GM18909 (cell line): ENCODE measurements around the gene NHLRC3.
A peak's percentile ranks its signal among the peaks of the same experiment; 100 is the strongest.
"Not testable (repeated sequence)": the region's sequence is repeated elsewhere in the genome, so short reads cannot be mapped to it uniquely, and the experiment has no call there.

ENCODE experiments used
- ATAC-seq: cut with Tn5 transposase; IDR thresholded peaks from one replicate; pipeline ENCODE4 v1.9.1; 2021; ENCODE audit warnings: mild to moderate bottlenecking; ENCODE audit not compliant: unreplicated experiment, poor library complexity

Gene NHLRC3

GRCh38 chr13:39037880-39038568 is at the start of gene NHLRC3, which contains the start of gene PROSER1:
Gene NHLRC3 (plus strand): TSS chr13:39038456. CDS start chr13:39038640, 184 bp downstream.
Gene PROSER1 (minus strand): TSS chr13:39038089. CDS start chr13:39037242, 847 bp downstream.
- ATAC-seq = peak; percentile 76

- no peak for ATAC-seq
These were observed 47.6 kb upstream of the NHLRC3 start, which contains the start of gene STOML3 for GRCh38 chr13:38990693-38991092. Gene STOML3 (minus strand): TSS chr13:38990831. CDS start chr13:38990721, 110 bp downstream.

GRCh38 chr13:38993381-38993780 is 44.9 kb upstream of the NHLRC3 start:
- ATAC-seq = no peak

- ATAC-seq = no peak
These were observed 39.5 kb upstream of the NHLRC3 start for GRCh38 chr13:38998739-38999138.

- not testable (repeated sequence) for ATAC-seq
These were observed 31.7 kb upstream of the NHLRC3 start for GRCh38 chr13:39006371-39007111.

DNA sequence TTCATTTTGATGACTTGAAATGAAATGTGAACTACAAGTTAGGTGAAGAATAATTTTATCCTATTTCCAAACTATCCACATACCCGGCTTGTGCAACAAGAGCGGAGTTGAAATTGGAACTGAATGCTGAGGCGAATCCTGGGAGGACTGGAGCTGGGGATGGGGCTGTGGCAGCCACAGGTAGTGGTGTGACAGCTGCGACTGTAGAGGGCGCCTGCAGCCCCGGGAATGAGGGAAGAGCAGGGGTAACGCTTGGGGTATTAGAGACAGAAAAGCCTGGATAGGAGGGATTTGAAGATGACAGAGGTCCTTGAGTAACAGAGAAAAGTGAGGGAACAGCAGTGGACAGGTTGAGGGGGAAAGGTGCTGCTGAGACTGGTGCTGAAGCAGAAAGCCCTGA is 25.6 kb upstream of the NHLRC3 start:
- no peak for ATAC-seq

- ATAC-seq = no peak
These were observed 24.8 kb upstream of the NHLRC3 start for GRCh38 chr13:39013462-39013861.

- ATAC-seq = peak; percentile 82
These were observed 22.2 kb upstream of the NHLRC3 start for GRCh38 chr13:39016087-39016486.

DNA sequence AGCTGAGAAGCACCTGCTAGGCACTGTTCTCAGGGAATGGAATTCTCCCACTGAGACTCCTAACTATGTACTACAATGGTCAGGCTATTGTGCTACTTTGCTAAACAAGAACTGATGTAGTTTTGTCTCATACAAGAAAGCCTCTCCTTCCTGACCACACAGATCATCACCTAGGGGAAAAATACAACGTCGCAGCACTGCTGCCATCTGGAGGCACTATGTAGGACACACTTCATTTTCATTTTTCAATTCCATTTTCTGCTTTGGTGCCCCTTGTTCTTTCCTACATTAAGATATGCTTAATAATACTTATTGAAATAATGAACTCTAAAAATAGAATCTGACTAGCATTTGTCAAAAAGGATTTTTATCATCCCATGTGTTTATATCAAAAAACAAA is 21.5 kb upstream of the NHLRC3 start:
- peak; percentile 78 for ATAC-seq

DNA sequence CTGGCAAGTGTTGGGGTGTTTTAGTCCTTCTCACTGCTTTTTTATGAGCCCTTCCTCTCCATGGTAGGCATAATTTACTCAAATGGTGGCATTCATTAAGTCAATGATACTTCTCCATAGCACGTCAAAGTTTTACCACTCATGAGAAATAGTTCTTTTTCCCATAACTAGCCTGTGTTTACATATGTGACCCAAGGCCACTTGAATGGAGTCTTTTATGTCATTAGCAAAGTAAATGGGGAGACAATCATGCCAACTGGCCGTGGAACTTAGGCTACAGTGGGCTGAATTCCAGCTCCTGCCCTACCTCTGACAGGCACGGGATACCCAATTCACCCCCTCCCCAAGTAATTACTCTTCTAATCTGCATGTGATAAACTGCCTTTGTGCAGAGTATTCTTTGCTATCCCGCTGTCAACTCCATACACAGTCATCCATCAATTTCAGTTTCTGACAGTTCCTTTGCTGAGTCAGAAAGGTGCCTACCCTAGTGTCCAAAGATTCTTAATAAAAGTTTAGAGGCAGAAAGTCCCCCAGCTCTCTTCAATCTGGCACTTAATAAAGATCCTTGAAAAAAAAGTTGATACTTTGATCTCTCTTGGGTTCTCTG is 17.3 kb upstream of the NHLRC3 start:
- ATAC-seq = no peak

DNA sequence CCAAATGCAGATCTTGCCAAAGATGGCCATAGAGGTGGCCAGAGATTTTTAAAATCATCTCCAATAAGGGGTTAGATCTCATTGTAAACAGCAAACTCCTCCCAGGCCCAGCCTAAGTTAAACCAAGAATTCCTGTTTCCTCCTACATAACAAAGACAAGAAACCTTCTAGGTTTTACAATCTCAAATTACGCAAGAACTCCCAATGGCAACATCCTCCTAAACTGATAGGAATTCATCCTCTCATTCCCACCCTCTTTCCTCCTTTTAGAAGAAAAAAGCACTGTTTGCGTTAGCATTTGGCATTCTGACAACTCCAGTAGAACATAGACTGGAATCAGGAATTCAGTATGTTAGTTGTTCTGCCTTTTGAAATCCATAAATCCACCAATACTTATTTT is 14.9 kb upstream of the NHLRC3 start:
- no peak for ATAC-seq

DNA sequence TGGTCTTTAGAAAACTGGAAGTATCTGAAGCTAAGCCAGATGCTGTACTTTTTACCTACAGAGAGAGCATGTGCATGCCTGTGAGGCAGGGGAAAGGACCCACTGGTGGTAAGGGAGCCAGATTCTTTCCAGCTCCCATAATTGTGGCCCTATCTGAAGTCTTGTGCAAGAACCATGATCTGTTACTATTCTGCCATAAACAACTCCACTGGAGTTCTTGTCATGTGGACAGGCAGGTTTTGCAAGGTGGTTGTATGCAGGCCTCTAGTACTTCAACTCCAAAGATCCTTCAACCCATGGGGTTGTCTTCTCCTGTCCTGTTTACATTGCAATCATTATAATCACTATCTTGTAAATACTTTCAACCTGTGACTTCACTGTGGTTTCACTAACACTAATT is 14.5 kb upstream of the NHLRC3 start:
- no peak for ATAC-seq

DNA sequence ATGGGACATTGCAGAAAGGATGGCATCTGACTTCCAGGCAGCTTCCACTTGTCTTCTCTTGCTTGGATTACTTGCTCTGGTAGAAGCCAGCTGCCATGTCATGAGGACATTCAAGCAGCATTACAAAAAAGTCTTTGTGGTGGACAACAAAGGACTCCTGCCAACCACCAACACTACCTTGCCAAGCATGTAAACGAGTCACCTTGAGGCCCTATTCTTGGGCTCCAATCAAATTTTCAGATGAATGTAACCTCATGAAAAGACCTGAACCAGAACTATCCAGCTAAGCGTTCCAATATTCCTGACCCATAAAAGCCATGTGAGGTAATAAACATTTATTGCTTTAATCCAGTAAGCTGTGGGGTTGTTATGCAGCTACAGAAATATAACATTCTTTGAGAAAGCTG is 12.8 kb upstream of the NHLRC3 start:
- ATAC-seq = no peak

GRCh38 chr13:39032150-39032549 is 6.1 kb upstream of the NHLRC3 start:
- ATAC-seq = no peak

- ATAC-seq = no peak
These were observed 4.2 kb upstream of the NHLRC3 start for GRCh38 chr13:39034085-39034484.

- no peak for ATAC-seq
These were observed 3.1 kb upstream of the NHLRC3 start for GRCh38 chr13:39035204-39035603.

DNA sequence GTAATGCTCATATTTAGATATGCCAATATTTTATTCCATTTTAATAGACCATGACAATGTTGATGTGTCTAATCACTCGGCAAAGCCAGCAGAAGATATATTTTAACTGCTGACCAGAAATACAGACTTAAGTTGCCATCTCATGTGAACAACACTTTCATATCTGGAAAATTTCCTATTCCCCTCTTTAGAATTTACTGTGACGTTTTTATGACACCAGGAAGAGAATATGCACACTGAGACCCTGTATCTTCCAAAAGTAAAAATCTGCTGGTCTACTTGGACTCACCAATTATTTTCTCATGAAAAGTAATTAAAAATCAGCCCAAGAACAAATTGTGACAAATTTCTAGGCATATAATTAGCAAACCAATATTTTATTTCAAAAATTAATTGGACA is 2.5 kb upstream of the NHLRC3 start:
- ATAC-seq = no peak

DNA sequence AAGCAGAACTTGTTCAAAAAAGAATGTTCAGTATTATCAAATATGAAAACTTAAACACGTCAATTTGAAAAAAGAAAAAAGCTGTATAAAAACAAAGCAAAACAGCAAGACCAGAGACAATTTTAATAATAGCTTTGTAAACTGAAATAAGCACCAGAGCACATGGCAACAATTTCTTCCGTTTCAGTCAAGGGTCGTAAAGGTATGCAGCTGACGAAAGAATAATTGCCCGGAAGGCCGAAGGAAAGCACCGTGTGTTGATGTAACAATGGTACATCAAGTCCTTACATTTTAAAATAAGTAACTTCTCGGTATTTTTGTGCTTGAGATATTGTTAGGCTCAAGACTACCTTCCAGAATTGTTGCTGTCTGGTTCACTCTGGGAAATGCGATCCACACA is 2.0 kb upstream of the NHLRC3 start:
- ATAC-seq = no peak

- ATAC-seq = peak; percentile 32
These were observed 811 bp upstream of the NHLRC3 start for GRCh38 chr13:39037410-39037879.

- ATAC-seq = peak; percentile 39
These were observed 344 bp downstream of the NHLRC3 start for GRCh38 chr13:39038569-39039030.

DNA sequence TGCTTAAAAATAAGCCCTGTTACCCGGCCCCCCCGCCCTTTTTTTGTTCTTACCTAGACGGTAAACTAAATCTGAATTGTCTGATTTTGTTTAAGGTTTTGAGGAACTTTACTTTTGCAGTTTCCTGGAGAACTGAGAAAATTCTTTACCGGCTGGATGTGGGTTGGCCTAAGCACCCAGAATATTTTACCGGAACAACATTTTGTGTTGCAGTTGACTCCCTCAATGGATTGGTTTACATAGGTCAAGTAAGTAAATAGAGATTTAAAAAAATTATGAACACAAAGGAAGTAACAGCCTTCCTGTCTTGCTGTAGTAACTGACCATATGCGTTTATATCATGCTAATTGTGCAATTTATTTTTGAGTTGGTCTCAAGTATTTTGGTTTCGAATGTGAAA is 785 bp downstream of the NHLRC3 start:
- no peak for ATAC-seq
